Activated CD4-positive, CD25-positive, alpha-beta regulatory T cell (primary cell): ENCODE data around the gene RNF227.

Source experiments
- DNase-seq, 4 experiments: peaks; one replicate each; lab custom pipeline; 2025; lab: John Stamatoyannopoulos, UW

Gene RNF227

DNA sequence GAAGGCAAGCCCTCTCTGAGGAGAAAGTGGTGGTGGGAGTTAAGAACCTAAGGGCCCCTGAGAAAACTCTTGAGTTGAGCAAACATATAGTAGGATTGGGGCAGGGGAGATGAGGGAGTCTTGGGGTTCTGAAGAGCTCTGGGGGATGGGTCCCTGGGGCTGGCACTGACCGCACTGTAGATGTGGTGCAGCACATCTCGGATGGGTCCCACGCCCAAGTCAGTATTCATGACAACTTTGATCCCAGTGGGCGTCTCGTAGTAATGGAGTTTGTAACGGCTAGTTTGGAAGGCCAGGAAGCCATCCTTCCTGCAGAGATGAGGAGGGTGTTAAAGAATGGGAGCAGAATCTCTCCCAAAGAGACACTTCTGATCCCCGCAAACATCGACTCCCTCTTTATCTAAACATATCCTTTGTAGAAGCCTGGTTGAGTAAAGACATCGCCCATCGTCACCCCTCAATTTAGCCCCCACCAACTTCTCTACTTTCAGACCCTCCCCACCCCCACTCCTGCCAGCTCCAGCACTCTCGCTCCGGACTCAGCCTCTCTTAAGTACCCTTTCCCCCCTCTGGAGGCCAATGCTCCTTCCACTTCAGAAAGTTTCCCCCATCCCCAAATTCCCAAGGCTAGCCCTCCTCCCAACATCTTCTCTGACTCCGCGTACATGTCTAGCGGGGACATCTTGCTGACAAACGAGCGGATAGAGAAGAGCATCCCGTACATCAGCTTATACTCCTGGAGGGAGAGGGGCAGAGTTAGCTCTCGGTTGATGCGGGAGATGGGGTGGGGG is 14.9 kb upstream of the RNF227 start:
- DNase-seq: no peak

DNA sequence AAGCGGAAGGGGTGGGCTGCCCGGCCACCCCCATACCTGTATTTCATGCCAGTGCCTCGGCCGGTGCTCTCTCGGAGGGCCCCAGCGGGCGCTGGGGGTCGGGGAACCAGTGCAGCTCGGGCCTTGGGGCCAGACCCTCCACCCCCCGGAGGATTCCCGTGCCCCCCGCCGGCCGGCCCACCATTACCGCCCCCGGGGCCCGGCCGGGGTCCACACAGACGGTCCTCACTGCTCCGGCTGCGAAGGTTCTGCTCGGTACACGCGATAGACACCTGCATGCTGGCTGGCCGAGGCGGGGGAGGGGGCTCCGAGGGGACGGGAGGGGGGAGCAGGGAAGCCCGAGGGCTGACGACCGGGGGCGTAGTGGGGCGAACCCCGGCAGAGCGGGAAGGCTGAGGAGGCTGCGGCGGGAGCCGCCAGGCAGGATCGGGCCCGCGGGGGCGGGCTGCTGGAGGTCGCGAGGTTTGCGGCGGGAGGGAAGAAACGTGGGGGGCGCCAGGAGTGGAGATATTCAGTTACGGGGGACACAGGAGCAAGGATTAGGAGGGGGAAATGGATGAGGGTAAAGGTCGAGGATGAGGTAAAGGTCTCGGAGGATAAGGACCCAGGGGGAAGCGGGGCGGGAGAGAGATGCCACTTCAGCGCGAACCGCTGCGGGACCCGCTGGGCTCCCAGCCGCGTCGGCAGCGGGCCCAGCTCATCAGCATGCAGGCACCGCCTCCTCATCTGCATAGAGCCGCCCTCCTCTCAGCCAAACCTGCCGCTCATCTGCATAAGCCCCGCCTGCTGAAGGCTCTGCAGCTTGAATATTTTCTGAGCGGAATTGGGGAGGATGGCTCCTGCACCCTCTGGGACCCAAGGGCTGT is 13.3 kb upstream of the RNF227 start, which contains the start of gene KCNAB3:
TSS of gene KCNAB3 (minus strand) at position 699 of the 866 bp plus-strand sequence. CDS start at position 278, 421 bp downstream.
- DNase-seq: peak in 1 of 4 experiments; percentile 25

DNA sequence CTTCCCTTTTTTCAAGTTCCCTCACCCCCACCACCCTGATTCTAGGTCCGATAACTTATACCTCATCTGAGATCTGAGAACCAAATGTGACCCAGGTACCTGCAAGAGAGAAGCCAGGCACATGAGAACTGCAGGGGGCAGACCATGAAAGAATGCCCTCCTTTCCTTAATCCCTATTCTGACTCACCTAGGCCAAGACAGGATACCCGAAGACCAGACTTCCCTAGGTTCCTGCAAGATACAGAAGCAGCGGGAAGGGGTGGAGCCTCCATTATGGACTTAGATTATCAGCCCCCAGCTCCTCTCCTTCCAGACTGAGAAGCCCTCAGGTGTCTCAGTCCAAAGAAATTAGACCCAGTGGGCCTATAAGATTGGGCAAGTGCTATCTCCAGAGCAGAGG is 11.5 kb upstream of the RNF227 start:
- DNase-seq: no peak

DNA sequence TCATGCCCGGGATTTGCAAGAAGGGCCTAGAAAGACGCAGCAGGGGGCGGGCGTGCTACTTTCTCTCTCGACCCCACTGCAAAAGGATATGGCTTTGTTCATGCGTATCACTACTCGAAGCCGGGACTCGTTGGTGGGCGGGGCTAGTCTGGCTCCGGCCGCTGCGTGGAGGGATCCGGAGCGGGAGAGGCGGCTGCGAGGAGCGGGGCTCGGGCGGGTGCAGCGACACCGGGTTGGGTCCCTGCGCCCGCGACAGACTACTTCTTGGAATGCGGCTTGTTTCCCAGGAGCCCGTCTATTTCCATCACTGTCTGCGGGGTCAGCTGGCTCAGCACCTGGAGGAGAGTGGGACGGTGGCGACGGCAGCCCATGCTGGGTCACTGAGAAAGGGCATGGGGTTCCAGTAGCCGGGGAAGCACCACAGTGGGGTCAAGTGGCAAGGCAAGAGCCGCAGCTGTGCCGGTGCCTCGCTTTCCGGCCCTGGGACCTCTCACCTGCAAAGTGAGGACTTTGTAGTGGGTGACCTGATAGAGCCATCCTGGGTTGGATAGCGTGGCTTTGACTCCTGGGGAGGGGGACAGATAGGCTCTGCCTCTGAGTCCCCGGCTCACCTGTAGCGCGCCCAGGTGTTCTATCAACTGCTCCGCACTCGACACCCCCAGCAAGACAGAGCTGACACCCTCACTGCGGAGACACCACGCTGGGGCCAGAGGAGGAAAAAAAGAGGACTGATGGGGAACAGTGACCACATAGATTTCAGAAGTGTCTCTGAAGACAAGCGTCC is 6.9 kb upstream of the RNF227 start:
- DNase-seq: peak; percentile 62 to 72 (median 70)

DNA sequence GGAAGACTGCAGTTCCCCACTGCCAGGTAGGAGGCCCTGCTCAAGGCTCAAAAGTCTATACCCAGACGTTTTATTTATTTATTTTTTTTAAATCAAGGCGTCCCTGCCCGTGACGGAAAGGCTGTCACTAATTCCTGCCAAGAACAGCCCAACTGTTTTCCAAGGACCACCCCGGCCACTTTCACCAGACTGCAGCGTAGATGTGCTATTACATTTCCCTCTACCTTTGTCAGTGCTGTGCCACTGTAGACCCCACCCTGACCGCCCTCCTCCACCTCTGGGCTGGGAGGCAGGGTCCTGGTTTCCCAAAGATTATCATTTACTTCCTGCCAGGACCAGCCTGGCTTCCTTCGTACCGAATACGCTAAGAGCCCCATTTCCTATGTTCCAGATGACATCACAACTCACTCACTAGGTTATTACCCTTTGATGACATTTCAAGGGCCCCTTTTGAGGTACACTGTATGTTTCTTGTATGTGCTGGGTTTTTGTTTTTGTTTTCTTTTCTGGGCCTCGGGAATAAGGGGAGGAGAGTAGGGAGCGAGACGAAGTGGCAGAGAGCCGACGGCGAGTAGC is 6.3 kb upstream of the RNF227 start:
- DNase-seq: no peak

DNA sequence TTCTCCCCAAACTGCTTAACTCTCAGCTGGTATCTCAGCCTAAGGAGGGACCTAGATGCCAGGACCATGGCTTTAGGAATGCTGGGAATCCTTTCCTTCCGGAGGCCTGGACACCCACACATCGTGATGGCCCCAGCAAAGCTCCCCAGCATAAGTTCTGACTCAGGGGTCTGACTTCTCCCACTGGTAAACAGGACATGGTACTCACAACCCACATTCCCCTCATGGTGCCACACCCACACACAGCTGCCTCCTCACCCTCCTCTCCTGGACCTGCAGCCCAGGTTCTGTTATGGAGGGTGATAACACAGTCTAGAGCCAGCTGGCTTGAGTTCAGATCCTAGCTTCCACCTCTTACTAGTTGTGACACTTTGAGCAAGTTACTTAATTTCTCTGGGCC is 719 bp upstream of the RNF227 start:
- DNase-seq: no peak

DNA sequence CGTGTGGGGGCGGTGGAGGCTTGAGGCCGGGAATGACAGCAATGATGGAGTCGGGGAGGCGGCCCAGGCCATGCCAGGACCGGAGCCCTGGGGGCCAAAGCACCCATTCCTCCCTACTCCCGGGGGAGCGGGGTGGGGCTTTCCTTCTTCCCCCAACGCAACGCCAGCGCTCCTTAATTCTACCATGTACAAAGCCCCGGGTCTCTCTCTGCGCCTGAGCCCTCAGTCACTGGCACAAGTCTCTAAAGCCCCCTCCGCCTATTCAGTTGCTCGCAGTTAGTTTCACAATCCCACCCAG is 245 bp upstream of the RNF227 start:
- DNase-seq: no peak

DNA sequence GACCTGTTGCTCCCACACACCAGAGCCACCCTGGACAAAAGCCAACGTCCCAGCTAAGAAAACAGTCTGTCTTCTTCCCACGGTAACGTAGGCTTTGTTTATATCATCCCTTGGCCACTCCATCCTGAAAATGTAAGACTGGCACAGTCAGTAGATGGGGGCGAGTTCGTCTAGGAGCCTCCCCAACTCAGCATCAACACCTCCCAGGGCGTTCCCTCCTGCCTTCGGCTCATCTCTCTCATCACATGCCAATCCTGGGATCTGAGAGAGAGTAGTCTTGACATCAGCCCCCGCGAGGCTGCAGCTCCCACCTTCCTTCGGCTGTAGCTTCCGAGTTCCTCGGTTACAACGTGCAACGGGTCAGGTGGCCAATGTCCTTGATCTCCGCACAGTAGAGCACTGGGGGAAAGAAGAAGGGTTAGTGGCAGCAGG is 894 bp downstream of the RNF227 start:
- DNase-seq: no peak

DNA sequence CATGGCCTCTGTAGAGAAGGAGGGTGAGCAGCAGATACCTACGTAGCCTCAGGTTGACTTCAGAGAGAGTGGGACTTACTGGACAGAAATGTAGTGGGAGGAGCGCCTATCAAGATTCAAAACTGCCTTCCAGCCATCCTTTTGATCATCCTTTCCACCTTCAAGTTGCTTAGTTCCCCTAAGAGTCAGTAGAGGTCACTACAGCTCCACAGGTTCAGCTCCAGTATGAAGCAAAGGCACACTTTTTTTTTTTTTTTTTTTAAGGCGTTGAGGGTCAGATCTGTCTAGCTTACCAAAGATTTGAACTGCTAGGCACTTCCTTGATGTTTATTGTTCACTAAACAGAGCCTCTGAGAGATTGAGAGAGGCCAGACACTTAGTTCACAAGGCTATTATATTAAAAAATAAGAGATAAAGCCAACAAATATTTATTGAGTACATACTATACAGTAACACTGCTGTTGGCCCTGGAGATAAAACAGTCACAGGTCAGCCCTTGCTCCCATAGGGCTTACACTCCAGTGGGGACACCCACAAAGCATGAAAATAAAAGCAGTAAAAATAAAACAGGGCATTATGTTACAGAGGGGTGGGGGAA is 3.1 kb downstream of the RNF227 start:
- DNase-seq: no peak

DNA sequence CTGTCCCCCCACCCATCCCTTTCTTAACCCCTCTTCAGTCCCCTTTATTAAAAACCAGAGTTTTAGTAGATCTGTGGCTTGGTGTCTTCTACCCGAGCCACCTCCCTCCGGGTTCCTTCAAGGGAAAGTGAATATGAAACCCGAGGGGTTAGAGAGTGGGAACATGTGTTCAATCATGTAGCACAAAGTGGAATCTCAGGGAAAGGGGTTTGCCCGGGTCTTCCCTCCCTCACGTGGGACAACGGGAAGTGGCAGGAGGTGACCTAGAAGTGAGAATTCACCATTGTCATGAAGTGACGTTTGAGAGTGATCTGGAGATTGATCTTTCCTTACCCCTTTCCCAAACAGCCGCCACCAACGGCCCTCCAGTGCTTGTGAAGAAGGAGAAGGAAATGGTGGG is 5.0 kb downstream of the RNF227 start:
- no peak for DNase-seq

DNA sequence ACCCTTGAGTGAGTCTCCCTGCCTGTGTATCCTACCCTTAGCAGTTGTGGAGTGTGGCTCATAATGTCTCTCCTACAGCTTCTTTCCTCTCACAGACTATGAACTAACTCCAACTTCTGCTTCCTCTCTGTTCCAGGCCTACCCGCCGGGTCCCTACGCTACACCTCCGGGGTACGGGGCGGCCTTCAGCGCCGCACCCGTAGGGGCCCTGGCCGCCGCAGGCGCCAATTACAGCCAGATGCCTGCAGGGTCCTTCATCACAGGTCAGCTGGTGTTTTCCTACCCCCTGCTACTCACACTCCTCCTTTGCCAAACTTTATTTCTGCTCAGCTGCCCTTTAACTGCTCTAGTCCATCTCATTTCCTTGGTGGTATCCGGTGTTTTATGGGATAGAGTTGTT is 5.4 kb downstream of the RNF227 start:
- DNase-seq: no peak

DNA sequence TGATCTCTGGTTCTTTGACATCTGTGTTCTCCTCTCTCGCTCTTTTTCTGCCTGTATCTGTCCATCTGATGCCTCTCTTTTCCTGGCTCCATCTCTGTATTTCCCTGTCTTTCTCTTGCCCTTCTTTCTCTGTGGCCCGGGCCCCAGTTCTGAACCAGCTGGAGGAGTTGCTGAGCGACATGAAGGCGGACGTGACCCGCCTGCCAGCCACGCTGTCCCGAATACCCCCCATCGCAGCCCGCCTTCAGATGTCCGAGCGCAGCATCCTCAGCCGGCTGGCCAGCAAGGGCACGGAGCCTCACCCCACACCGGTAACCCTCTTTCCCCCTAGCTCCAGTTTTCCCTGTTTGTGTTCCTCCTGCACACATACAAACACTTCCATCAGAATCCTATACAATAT is 5.8 kb downstream of the RNF227 start:
- no peak for DNase-seq

DNA sequence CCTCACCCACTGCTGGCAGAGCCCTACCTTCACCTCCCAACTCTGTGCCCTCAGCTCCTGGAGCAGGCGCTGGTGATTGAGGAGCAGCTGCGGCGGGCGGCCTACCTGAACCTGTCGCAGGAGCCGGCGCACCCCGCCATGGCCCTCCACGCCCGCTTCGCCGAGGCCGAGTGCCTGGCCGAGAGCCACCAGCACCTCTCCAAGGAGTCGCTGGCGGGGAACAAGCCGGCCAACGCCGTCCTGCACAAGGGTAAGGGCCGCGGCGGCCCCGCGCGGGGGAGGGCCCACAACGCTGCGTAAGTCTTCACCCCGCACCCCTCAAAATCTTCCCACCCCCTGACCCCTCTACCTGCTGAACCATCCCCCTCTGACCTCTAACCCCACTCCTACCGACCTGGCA is 7.0 kb downstream of the RNF227 start:
- no peak for DNase-seq

DNA sequence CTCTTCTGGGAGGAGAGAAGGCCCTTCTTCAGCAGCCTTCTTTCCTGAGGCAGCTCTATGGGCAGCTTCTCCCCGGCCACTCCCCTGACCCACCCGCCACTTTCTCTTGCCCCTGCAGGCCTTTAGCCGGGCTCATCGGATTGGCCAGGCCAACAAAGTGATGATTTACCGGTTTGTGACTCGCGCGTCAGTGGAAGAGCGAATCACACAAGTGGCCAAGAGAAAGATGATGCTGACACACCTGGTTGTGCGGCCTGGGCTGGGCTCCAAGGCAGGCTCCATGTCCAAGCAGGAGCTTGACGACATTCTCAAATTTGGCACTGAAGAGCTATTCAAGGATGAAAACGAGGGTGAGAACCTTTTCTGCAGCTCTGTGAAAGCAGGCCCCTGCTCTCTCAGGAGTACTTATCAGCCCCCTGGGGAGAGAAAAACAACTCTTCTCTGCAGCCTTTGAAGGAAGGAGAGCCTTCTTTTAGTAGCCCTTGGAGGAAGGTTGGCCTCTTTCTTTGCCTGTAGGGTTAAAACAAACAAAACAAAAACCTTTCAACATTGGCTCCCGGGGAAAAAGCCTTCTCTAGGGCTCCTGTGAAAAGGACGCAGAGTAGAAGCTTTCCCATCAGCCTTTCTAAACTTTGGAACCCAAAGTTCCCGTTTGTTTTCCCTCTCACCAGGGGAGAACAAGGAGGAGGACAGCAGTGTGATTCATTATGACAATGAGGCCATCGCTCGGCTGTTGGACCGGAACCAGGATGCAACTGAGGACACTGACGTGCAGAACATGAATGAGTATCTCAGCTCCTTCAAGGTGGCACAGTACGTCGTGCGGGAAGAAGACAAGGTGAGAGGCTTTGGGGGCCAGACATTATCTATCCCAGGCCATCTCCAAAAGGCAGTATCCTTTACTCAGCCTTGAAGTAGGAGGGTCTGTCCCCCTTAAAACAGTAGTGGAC is 12.7 kb downstream of the RNF227 start:
- no peak for DNase-seq

DNA sequence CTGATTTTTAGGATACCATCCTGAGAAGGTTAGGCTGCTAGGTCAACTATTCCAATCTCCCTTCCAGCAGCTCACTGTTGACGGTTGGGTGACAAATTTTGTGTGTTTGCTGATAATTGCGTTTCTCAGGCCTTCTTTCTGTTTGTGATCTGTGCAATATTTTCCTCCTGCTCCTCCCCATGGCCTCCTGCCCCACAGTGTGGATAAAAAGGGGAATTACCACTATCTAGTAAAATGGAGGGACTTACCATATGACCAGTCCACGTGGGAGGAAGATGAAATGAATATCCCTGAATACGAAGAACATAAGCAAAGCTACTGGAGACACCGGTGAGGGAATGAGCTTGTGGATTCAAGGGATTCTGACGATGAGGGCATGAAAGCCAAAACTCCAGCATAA is 18.3 kb downstream of the RNF227 start:
- no peak for DNase-seq

DNA sequence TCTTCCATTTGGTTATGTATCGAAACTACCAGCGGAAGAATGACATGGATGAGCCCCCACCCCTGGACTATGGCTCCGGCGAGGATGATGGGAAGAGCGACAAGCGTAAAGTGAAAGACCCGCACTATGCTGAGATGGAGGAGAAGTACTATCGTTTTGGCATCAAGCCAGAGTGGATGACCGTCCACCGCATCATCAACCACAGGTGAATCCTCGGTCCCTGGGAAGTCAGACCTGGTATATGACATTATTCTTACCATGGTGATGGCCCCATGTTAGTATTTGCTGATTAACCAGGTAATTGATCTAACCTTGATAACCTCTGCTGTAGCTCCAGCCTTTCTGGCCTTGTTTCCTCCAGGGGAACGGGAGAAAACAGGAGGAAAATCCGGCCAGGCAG is 19.0 kb downstream of the RNF227 start:
- DNase-seq: no peak

DNA sequence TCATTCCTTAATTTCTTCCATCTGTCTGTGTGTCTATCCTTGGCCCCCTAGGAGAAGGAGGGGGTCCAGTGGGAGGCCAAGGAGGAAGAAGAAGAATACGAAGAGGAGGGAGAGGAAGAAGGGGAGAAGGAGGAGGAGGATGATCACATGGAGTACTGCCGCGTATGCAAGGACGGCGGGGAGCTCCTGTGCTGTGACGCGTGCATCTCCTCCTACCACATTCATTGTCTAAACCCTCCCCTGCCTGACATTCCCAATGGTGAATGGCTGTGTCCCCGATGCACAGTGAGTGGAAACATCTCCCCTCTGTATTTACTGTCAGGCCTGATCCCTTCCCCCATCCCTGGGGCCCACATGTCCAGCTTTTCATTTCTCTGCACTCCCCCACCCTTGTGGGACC is 21.2 kb downstream of the RNF227 start:
- no peak for DNase-seq

DNA sequence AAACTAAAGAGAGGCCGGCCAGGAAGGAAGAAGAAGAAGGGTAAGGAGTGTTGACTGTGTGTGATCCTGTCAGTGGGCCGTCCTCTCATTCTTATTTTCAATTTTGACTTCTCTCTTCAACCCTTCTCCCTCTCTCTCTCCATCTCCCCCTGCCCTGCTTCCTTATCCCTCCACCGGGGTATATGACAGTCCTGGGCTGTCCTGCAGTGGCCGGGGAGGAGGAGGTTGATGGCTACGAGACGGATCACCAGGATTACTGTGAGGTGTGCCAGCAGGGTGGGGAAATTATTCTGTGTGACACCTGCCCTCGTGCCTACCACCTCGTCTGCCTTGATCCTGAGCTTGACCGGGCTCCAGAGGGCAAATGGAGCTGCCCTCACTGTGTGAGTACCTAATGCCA is 21.9 kb downstream of the RNF227 start:
- DNase-seq: no peak

DNA sequence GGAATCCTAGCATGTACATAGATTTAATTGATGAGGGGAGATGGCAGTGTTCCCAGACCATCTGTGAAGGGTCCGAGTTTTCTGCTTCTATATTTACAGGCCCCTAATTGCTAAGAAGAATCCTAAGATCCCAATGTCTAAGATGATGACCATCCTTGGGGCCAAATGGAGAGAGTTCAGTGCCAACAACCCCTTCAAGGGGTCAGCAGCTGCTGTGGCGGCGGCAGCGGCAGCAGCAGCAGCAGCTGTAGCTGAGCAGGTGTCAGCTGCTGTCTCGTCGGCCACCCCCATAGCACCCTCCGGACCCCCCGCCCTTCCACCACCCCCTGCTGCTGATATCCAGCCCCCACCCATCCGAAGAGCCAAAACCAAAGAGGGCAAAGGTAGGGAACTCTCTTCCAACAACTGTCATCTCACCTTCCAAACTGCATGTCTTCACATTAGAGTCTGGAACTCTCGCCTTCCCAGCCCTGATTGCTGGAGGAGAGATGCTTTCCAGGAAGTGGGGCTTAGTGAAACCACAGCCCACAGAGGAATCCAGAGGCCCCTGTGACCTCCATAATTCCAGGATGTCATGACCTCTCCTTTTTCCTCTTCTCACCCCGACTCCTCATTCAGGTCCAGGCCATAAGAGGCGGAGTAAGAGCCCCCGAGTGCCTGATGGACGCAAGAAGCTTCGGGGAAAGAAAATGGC is 22.8 kb downstream of the RNF227 start:
- DNase-seq: no peak
